Left renal cortex interstitium (tissue), 4 donors: Measurements from ENCODE around the gene FOXK2. TPM values are rescaled to one million over a fixed set of nuclear protein-coding genes. Genes with fewer than 3 reads are reported as not detected.

Source experiments
- DNase-seq, 4 donors: peaks; one replicate each; pipeline ENCODE4 v3.0.0-alpha.2; 2013; ENCODE audit warnings: low read depth in 4 of 4, low spot score in 2 of 4, missing footprints in 1 of 4
- polyA plus RNA-seq, 4 donors: library from polyadenylated mRNA; unstranded; fragments of 120-200 nt; gene quantifications; one replicate each; pipeline ENCODE4 v1.2.1, GENCODE V29; 2013; ENCODE audit not compliant: insufficient read length in 4 of 4

The FOXK2 gene
- polyA plus RNA-seq, 4 donors = 34.7 to 48.6 (median 42.8) TPM

GRCh38 chr17:82601447-82602000, 82.0 kb downstream of the FOXK2 start:
- no peak for DNase-seq

DNA sequence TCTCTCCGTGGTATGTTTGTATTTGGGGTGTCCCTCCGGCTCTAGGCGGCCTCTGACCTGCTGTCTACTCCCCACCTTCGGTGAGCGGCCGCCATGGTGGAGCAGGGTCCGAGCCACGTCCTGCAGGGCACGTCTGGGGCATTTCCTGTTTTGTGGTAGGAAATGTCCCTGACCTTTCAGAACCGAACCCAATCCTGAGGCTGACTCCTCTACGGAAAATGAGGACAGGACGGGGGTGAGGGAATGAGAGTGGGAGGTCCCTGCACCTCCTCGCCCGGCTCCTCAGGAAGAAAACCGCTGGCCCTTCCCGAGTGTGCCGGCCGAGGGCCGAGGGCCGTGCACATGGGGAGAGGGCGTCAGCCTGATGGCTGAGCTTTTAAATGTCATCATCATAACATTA, 83.0 kb downstream of the FOXK2 start:
- DNase-seq = no peak

DNA sequence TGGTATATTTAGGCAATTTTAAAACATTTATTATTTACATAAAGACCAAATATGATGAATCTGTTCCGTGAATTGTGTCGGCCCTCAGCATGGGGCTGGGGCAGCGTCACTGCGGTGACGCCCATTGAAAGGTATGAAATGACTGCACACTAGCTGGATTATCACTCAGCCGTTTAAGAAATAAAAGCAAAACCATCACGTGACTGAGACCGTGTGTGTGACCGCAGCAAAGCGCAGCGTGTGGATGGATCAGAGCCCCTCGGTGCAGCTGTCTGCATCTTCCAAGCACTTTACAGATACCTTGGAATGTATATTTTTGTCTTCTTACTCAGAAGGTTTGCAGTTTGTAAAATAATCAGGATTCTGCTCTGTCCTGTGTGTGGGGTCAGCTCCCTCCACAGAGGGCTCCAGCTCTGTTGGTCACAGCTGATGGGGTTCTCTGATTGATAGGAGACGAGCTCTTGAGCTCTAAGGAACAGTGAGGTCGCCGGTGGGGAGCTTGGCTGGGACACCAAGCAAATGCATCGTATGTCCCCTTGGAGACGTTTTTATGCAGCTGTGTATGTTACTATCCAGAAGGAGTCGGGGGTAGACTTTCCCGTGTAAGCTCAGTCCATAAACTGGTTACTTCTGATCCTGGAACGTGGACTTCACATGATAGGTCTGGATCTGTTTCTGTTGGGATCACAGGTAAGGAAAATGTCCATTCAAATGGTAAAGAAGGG, 83.6 kb downstream of the FOXK2 start:
- no peak for DNase-seq

DNA sequence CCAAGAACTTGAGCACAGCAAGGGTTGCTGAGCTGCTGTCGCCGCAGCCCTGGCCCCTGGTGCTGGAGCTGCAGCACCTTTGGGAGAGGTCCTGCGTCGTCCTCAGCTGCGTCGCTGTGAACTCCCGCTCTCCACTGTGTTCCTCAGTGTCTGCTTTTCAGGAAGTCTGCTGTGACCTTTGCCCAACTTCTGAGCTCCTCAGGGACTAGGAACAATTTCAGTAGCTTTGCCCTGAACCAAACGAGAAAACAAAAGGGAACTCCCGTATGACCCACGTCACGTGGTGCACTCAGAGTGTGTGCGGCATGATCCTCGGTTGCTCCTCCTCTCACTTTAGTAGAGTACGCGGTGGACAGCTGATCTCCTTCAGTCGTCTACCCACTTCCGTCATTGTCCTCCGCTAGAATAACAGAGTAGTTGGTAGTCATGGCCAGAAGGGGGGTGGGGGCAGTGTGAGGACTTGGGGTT, 84.5 kb downstream of the FOXK2 start:
- no peak for DNase-seq

DNA sequence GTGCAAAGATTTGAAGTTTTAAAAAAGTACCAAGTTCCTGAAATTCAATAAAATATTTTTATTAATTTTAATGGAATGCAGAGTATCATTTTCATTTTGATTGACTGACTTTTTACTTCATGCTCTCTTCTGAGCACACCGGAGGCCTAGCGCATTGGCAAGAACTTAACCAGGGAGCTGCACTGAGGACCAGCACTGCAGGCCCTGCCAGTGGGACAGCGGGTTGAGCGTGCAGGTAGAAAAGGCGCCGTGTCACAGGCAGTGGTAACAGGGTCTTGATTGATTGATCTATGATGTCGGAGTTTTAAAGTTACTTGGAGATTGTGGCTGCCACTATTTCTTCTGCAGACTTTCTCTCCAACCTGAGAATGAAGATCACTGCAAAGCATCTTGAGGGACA, 85.0 kb downstream of the FOXK2 start:
- DNase-seq = no peak

DNA sequence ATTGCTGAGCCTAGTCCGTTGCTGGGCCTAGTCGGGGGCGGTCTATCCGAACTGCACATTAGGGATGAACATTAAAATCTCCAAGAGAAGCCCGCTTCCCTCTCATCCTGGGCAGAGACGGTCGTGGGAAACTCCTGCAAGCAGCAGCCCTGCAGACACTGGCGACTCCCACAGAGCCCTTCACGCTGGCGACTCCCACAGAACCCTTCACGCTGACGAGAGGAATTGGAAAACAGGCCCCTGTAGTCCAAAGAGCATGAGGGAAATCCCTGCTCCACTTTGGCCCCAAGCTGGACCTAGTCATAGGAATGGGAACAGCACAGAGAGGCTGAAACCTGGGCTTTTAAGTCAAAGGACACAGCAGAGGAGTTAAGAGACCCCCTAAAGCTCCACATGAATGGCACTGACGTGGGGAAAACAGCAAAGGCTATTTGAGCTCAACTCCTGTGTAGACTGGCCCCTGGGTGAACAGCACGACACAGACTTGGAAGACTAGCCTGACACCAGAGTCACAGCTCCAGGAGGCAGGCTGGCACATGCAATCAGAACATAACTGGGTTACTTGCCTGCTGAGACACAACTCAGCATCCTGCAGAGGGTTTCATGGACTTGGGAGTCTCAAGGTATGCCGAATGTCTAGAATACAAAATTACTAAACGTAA, 86.5 kb downstream of the FOXK2 start:
- no peak for DNase-seq

DNA sequence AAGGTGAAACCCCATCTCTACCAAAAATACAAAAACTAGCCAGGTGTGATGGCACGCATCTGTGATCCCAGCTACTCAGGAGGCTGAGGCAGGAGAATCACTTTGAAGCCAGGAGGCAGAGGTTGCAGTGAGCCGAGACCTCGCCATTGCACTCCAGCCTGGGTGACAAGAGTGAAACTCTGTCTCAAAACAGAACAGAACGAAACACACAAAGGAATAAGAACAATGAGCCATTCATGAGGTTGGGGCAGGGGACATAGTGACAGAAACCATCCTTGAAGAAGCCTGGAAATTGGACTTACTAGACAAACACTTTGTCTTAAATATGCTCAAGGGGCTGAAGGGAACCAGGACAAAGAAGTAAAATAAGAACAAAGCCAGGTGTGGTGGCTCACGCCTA, 89.3 kb downstream of the FOXK2 start:
- DNase-seq = no peak

GRCh38 chr17:82609655-82610054, 90.1 kb downstream of the FOXK2 start:
- DNase-seq = no peak

- no peak for DNase-seq
Measured at GRCh38 chr17:82611140-82612058, 91.9 kb downstream of the FOXK2 start.

DNA sequence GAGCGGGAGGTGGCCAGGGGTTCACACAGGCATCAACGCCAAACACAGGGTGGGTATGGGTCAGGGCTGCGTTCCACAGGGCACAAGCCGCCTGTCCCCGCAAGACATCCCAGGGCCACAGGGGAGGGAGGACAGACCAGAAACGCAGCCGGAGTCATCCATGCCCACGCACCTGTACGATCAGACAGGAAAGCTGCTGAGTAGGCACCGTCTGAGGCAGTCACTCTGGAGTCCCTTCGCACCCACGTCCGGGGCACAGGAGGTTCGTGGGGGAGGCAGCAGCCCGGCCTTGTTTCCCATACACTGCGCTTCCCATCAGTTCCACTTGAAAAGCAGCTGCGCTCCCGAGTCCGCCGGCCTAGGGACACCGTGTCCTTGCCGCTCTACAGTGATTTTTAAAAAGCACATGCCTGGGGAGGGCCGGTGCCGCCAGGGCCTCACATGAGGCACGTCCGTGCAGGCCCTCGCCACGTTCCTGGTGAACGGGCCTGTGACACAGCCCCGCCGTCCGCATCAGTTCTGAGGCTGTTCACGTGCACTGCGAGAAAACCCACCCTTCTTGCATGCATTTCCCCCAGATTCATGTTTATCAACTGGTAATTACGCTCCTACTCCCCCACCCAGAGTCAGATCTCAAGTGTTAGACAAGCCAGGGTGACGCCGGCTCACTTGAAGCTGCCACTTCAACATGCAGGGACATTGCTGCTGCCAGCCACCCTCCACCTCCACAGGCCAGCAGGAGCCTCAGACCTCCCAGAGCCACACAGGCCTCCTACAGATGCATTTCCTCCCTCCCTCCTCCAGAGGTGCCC, 94.0 kb downstream of the FOXK2 start:
- DNase-seq = no peak

GRCh38 chr17:82614095-82614631, 94.6 kb downstream of the FOXK2 start:
- DNase-seq = no peak

DNA sequence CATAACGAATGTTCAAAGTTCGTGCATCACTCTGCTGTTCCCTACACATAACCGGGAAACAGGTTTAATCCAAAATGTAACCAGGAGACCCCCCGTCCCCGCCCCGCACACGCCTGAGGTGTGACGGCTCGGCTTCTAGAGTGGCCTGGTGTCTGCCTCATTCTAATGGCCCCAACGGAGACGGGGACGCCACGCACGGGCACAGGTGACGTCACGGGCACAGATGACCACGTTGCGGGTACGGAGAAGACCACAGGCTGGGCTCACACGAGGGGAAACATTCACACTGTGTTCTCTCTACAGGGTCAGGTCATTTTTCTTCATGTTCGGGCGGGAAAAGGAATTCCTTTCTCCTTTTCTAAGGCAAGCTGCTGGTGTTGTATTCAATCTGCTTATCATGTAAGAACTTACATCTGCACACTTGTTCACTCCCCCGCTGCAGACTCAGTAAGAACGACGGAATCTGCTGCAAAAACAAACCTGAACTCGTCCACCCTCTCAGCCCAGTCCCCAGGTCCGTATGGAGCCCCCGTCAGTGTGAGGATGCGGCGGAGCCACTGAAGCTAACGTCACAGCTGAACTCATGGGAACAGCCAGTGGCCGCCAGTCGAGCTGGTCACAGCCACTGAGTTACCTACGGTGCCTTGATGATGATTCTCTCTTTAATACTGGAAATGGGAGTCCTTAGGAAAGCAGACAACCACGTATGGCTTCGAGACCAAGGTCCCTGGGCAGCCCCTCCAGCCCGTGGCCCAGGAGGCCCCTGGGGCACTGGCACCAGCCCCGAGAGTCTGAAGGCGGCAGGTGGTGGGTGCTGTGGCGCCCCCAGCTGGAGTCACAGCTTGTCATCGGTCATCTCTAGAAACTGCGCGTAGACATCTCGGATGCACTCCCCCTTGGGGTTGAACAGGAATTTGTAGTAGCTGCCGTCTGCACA, 95.8 kb downstream of the FOXK2 start:
- no peak for DNase-seq

GRCh38 chr17:82616021-82616711, 96.6 kb downstream of the FOXK2 start:
- no peak for DNase-seq

DNA sequence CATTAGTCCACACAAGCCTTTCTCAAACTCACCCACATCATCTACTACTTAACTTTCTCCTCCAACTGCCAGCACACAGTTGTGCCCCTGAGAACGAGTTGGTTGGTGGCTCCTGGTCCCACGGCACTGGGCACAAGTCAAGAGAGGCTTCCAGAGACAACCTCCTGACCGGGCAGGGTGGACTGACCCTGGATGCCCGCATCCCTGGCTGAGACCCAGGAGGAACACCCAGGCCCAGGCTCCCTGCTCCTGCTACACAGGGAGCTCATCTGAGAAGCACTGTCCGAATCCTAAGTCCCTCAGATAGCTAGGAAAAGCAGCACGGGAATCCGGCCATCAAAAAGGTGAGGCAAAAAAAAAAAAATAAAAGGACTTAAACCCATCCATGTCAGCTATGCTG, 99.7 kb downstream of the FOXK2 start:
- DNase-seq = no peak

- DNase-seq = no peak
Measured at GRCh38 chr17:82619641-82620040, 100.1 kb downstream of the FOXK2 start.

DNA sequence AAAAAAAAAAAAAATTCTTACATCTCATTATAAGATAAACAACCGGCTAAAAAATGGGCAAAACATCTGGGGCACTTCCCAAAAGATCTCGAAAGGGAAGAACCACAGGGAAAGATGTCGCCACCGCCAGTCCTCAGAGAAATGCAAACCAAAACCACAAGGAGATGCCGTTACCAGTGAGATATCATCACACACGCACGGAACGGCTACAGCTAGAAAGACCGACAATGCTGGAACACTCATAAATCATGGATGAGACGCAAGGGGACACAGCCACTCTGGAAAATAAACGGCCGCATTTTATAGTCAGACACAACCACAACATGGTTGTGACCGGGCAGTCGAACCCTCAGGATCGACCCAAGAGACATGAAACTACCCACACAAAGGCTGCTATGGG, 104.2 kb downstream of the FOXK2 start:
- no peak for DNase-seq

DNA sequence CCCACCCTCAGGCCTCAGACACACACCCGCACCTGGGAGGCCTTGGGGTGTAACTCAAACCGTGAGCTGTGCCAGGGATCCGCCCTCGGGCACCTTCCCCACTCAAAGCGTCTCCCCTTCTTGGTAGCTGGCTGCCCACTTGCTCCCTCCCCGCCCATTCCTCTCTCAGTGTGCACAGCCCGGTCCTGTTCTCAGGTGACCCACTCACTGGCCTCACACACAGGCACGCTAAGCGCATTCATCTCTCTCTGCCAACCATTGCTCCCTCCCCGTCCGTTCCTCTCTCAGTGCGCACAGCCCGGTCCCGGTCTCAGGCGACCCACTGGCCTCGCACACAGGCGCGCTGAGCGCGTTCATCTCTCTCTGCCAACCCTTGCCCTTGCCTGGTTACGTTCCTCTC, 107.9 kb downstream of the FOXK2 start:
- DNase-seq = no peak

DNA sequence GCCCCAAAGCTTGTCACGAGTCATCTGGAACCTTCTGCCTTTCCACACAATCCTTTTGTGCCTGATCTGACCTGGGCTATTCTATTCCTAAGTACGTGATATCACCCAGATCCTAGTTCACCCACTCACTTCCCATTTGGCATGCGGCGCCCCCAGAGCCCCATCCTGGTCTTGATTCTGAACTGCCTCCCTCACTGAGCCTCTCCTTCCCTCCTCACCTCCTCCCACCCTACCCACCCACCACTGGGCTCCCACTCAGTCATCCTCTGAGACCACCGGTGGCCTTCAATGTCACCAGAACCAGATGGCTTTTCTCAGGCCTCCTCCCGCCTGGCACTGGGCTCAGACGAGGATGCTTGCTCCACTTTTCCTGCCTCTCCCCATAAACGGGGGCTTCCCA, 110.2 kb downstream of the FOXK2 start:
- DNase-seq = no peak
